Activated T-helper 2 cell treated with anti-CD3 and anti-CD28 coated beads, Interferon-gamma antibody, Interleukin-2, Interleukin-4, amounts not matched to agents 10 μg/mL and 5 μg/mL and 100 μg/mL, durations not matched to agents 14 hours and 24 hours and 36 hours (primary cell): ENCODE measurements around the gene PRDM1. TPM values are rescaled to one million over a fixed set of nuclear protein-coding genes. Genes with fewer than 3 reads are reported as not detected.

ENCODE experiments used
- DNase-seq: peaks from one replicate; pipeline ENCODE4 v3.0.0; 2021; ENCODE audit warnings: low spot score
- H3K27ac Mint-ChIP-seq: one replicate; pipeline ENCODE4 v1.8.0; 2021; ENCODE audit warnings: mixed read lengths
- H3K27me3 Mint-ChIP-seq: one replicate; pipeline ENCODE4 v1.8.0; 2021; ENCODE audit warnings: low read depth, mixed read lengths
- H3K36me3 Mint-ChIP-seq: one replicate; pipeline ENCODE4 v1.8.0; 2021; ENCODE audit warnings: low read depth, mixed read lengths
- H3K4me1 Mint-ChIP-seq: one replicate; pipeline ENCODE4 v1.8.0; 2021; ENCODE audit warnings: low read depth, mixed read lengths
- H3K4me3 Mint-ChIP-seq: one replicate; pipeline ENCODE4 v1.8.0; 2021; ENCODE audit warnings: low read depth, mild to moderate bottlenecking, moderate library complexity, mixed read lengths
- H3K9me3 Mint-ChIP-seq: one replicate; pipeline ENCODE4 v1.8.0; 2021; ENCODE audit warnings: mixed read lengths
- intact Hi-C: fragments of 100-400 bp; cut with micrococcal nuclease; formaldehyde crosslinking; loops from one replicate; pipeline ENCODE4 v1.15.1; 2023
- total RNA-seq: library from RNA; stranded (reverse); gene quantifications from 2 replicates; pipeline ENCODE4 v1.2.3, GENCODE V29; 2022

Gene PRDM1
- total RNA-seq, 1 donor from 2014 or later: 52.3 TPM

GRCh38 chr6:106087548-106088325 is 1.6 kb downstream of the PRDM1 start:
- Mint-ChIP-seq H3K4me3 (peak overlapping the region; percentile 89), H3K9me3 (no peaks in the 10 kb centered on the region), H3K4me1 (peaks cover 80% of the 10 kb centered on the region), H3K27ac (peak overlapping the region; percentile 80), H3K36me3 (peaks cover 57% of the 10 kb centered on the region), H3K27me3 (no peaks in the 10 kb centered on the region)
- intact Hi-C loops: loop anchor here (2.0 to 5.0 kb wide), 4 partner anchors 205 to 655 kb away; no protein-coding TSS in a partner anchor
- DNase-seq: no peak

DNA sequence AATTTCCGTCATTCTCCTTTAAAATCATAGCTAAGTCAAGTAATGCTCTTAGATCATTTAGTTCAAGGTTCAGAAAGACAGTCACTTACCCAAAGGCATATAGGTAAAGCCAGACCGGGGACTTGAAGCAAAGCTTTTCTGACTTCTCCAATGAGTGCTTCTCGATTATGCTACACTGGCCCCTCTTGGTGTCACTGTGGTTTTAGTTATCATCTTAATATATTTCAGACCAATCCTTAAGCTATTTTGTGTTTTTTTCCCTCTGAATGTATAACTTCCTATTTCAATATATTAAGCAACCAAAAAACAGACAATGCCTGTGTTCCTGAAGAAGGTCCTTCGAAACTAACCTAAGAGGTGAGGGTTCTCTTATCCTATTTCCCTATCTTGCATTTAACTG is 3.9 kb downstream of the PRDM1 start:
- peaks cover 75% of the 10 kb centered on the region for H3K36me3 Mint-ChIP-seq
- intact Hi-C loops: no loop called here

GRCh38 chr6:106092279-106092678 is 6.1 kb downstream of the PRDM1 start:
- peaks cover 86% of the 10 kb centered on the region for H3K4me1 Mint-ChIP-seq
- H3K4me3 Mint-ChIP-seq: no peak overlapping the region
- DNase-seq: no peak
- H3K36me3 Mint-ChIP-seq: peaks cover 93% of the 10 kb centered on the region
- H3K27ac Mint-ChIP-seq: no peak overlapping the region
- no peaks in the 10 kb centered on the region for H3K27me3 Mint-ChIP-seq
- intact Hi-C loops: no loop called here
- no peaks in the 10 kb centered on the region for H3K9me3 Mint-ChIP-seq

More for the DNA sequence above, 3.9 kb downstream of the PRDM1 start:
- peaks cover 79% of the 10 kb centered on the region for H3K4me1 Mint-ChIP-seq
- H3K27me3 Mint-ChIP-seq: no peaks in the 10 kb centered on the region
- H3K9me3 Mint-ChIP-seq: no peaks in the 10 kb centered on the region
- H3K27ac Mint-ChIP-seq: peak overlapping the region; percentile 33
- DNase-seq: no peak
- peak overlapping the region; percentile 77 for H3K4me3 Mint-ChIP-seq

GRCh38 chr6:106094261-106094963 is 8.3 kb downstream of the PRDM1 start:
- no peak for DNase-seq
- H3K4me1 Mint-ChIP-seq: peaks cover 78% of the 10 kb centered on the region
- no peaks in the 10 kb centered on the region for H3K27me3 Mint-ChIP-seq
- peak overlapping the region; percentile 27 for H3K4me3 Mint-ChIP-seq
- peak overlapping the region; percentile 24 for H3K27ac Mint-ChIP-seq
- H3K9me3 Mint-ChIP-seq: no peaks in the 10 kb centered on the region
- H3K36me3 Mint-ChIP-seq: peaks cover 88% of the 10 kb centered on the region
- intact Hi-C loops: no loop called here

DNA sequence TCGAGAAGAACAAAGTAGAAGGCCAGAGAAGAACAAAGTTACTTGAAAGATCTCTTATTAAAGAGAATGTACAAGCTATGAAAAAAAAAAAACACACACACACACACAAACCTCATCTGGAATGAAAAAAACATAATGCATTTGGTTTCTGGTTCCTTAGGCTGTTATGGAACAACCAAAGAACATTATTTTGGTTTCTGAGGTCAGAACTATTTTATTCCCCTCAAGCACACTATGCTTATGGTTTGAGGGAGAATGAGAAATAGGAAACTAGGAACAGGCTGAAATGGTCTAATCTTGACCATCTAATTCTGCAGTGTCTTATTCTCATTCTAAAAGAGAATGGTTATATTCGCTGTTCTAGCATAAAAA is 8.8 kb downstream of the PRDM1 start:
- H3K27ac Mint-ChIP-seq: peak overlapping the region; percentile 24
- DNase-seq: no peak
- H3K4me3 Mint-ChIP-seq: no peak overlapping the region
- no peaks in the 10 kb centered on the region for H3K27me3 Mint-ChIP-seq
- peaks cover 88% of the 10 kb centered on the region for H3K36me3 Mint-ChIP-seq
- H3K9me3 Mint-ChIP-seq: no peaks in the 10 kb centered on the region
- intact Hi-C loops: loop anchor here (5.0 kb wide), 4 partner anchors 63 to 613 kb away; no protein-coding TSS in a partner anchor
- H3K4me1 Mint-ChIP-seq: peaks cover 74% of the 10 kb centered on the region

- H3K4me1 Mint-ChIP-seq: peaks cover 69% of the 10 kb centered on the region
- no peaks in the 10 kb centered on the region for H3K27me3 Mint-ChIP-seq
Observed at GRCh38 chr6:106097411-106098231, 11.5 kb downstream of the PRDM1 start.

GRCh38 chr6:106098383-106099234 is 12.5 kb downstream of the PRDM1 start:
- DNase-seq: peak; percentile 79
- Mint-ChIP-seq H3K27ac (peak overlapping the region; percentile 98), H3K27me3 (no peaks in the 10 kb centered on the region), H3K9me3 (no peaks in the 10 kb centered on the region), H3K4me3 (peak overlapping the region; percentile 95), H3K4me1 (peaks cover 72% of the 10 kb centered on the region), H3K36me3 (peaks cover 91% of the 10 kb centered on the region)
- intact Hi-C loops: loop anchor here (1.0 to 5.0 kb wide), 16 partner anchors 12 to 616 kb away; partner anchors contain the start of gene PRDM1

More at GRCh38 chr6:106097411-106098231, 11.5 kb downstream of the PRDM1 start:
- intact Hi-C loops: loop anchor here (1.0 to 5.0 kb wide), 18 partner anchors 11 to 615 kb away; partner anchors contain the start of gene PRDM1
- peak; percentile 61 for DNase-seq
- H3K9me3 Mint-ChIP-seq: no peaks in the 10 kb centered on the region
- H3K36me3 Mint-ChIP-seq: peaks cover 89% of the 10 kb centered on the region
- H3K27ac Mint-ChIP-seq: peak overlapping the region; percentile 98
- H3K4me3 Mint-ChIP-seq: peak overlapping the region; percentile 95

- H3K9me3 Mint-ChIP-seq: no peaks in the 10 kb centered on the region
- H3K4me3 Mint-ChIP-seq: peak overlapping the region; percentile 95
- peak overlapping the region; percentile 98 for H3K27ac Mint-ChIP-seq
- intact Hi-C loops: loop anchor here (2.0 to 5.0 kb wide), 7 partner anchors 67 to 617 kb away; no protein-coding TSS in a partner anchor
- H3K36me3 Mint-ChIP-seq: peaks cover 93% of the 10 kb centered on the region
- peaks cover 70% of the 10 kb centered on the region for H3K4me1 Mint-ChIP-seq
- H3K27me3 Mint-ChIP-seq: no peaks in the 10 kb centered on the region
- DNase-seq: no peak
Observed at GRCh38 chr6:106099235-106099537, 13.1 kb downstream of the PRDM1 start.

DNA sequence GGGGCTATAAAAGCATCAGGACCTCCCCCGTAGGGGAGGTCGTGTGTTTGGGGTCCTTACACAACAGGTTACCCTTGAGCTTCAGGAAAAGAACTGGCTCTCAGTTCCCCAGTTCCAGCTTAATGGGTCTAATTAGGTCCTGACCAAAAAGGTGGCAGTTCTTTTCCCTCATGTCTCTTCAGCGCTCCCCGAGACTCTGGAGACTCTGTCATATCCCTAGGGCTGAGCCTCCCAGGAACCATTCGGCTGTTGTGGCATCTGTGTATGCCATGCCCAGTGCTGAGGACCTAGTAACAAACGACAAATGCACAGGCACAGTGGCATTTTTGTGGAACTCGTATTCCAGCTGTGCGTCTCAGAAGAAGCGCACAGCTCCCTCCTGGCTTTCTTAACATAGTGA is 14.6 kb downstream of the PRDM1 start:
- H3K27me3 Mint-ChIP-seq: no peaks in the 10 kb centered on the region
- no peaks in the 10 kb centered on the region for H3K9me3 Mint-ChIP-seq
- peak overlapping the region; percentile 95 for H3K4me3 Mint-ChIP-seq
- peaks cover 94% of the 10 kb centered on the region for H3K36me3 Mint-ChIP-seq
- peak overlapping the region; percentile 87 for H3K27ac Mint-ChIP-seq
- intact Hi-C loops: no loop called here
- peaks cover 67% of the 10 kb centered on the region for H3K4me1 Mint-ChIP-seq
- no peak for DNase-seq

DNA sequence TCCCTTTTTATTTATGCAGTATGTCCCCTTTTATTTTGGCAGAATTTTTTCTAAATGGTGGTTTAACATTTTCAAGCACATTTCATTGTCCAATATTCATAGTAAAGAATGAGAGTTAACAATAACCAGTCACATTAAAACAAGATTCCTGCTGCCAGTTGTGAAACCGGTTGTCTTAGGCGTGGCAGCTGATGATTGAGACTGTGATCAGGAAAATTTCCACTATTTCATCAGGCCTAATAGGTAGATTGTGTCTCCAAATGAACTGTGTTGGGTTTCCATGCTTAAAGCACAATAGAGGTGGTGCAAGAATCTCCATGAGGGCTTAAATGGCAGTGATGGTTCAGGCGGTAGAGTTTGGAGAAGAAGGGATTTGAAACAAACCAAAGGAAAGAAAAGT is 15.3 kb downstream of the PRDM1 start:
- no peak for DNase-seq
- H3K4me3 Mint-ChIP-seq: peak overlapping the region; percentile 95
- peak overlapping the region; percentile 87 for H3K27ac Mint-ChIP-seq
- H3K9me3 Mint-ChIP-seq: no peaks in the 10 kb centered on the region
- H3K36me3 Mint-ChIP-seq: peaks cover 94% of the 10 kb centered on the region
- intact Hi-C loops: no loop called here
- no peaks in the 10 kb centered on the region for H3K27me3 Mint-ChIP-seq
- H3K4me1 Mint-ChIP-seq: peaks cover 68% of the 10 kb centered on the region

DNA sequence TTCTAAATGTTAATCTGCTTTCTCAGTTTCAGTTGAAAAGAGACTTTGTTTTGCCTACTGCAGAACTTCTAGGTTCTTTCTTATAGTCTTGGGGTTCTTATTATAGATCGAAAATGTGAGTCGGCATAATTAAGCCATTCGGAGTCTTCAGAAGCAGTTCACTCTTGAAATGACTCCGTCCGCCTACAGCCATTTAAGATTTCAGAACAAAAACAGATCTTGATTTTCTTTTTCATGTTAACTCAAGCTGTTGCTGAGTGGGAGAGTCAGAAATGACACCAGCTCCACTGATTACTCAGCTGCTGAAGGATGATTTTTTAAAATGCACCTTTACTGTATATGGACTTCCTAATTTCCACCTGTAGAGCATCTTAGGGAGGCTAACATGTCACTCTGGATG is 15.9 kb downstream of the PRDM1 start:
- H3K9me3 Mint-ChIP-seq: no peaks in the 10 kb centered on the region
- no peak for DNase-seq
- H3K4me3 Mint-ChIP-seq: peak overlapping the region; percentile 95
- peaks cover 94% of the 10 kb centered on the region for H3K36me3 Mint-ChIP-seq
- peaks cover 70% of the 10 kb centered on the region for H3K4me1 Mint-ChIP-seq
- peak overlapping the region; percentile 87 for H3K27ac Mint-ChIP-seq
- intact Hi-C loops: loop anchor here (1.0 kb wide), 5 partner anchors 12 to 121 kb away; no protein-coding TSS in a partner anchor
- no peaks in the 10 kb centered on the region for H3K27me3 Mint-ChIP-seq
